Testis (tissue), 3 donors: ENCODE data around the gene ARRDC1. TPM values are rescaled to one million over a fixed set of nuclear protein-coding genes. Genes with fewer than 3 reads are reported as not detected.

Experiments used
- DNase-seq: peaks from one replicate; pipeline ENCODE4 v3.0.0-alpha.2; 2019
- H3K27ac ChIP-seq, 2 donors: fragments of 200-600 bp; sonication (generic); one replicate each; pipeline ENCODE4 v1.5.1; 2019
- H3K27me3 ChIP-seq: fragments of 200-600 bp; sonication (generic); one replicate; pipeline ENCODE4 v1.5.1; 2019
- H3K36me3 ChIP-seq: fragments of 200-600 bp; sonication (generic); one replicate; pipeline ENCODE4 v1.5.1; 2017; ENCODE audit warnings: low read depth; ENCODE audit errors: missing control alignments
- H3K4me1 ChIP-seq: fragments of 200-600 bp; sonication (generic); one replicate; pipeline ENCODE4 v1.5.1; 2019
- H3K4me3 ChIP-seq, 2 donors: fragments of 200-600 bp; sonication (generic); one replicate each; pipeline ENCODE4 v1.5.1; 2017 to 2019
- H3K9me3 ChIP-seq: fragments of 200-600 bp; sonication (generic); one replicate; pipeline ENCODE4 v1.5.1; 2017
- CTCF ChIP-seq, 3 experiments: fragments of 450-650 bp in 2 of 3; fragments of 200-600 bp in 1 of 3; sonication (generic) in 1 of 3; IDR thresholded peaks; one replicate each; pipeline ENCODE4 v1.5.1; 2016 to 2019; ENCODE audit warnings: antibody characterized with exemption in 3 of 3, mild to moderate bottlenecking in 2 of 3, moderate library complexity in 1 of 3
- POLR2A ChIP-seq: fragments of 450-650 bp; IDR thresholded peaks from one replicate; pipeline ENCODE4 v1.6.1; 2017; ENCODE audit warnings: antibody characterized with exemption, mild to moderate bottlenecking, moderate library complexity
- WGBS, 2 donors: methylation state at CpG; one replicate each; pipeline ENCODE4 v1.1.5; 2018; 5-methylcytosine and 5-hydroxymethylcytosine counted together
- intact Hi-C: fragments of 100-400 bp; cut with DNase I; formaldehyde crosslinking; loops from one replicate; pipeline ENCODE4 v1.15.1; 2023; ENCODE audit warnings: low total_unique reads
- polyA plus RNA-seq: library from polyadenylated mRNA; stranded (reverse); fragments of 350-450 nt; fragmentation: Illumina TruSeq; extraction: RNeasy Lipid Tissue Mini Kit (QIAGEN cat#74804); gene quantifications from one replicate; pipeline ENCODE4 v1.2.3, GENCODE V29; 2014; ENCODE audit warnings: low read depth, low replicate concordance; ENCODE audit not compliant: insufficient read depth
- small RNA-seq, 2 donors: library from RNA; depleted of rRNA; stranded (forward); fragments of <200 nt; gene quantifications; one replicate each; pipeline ENCODE3, GENCODE V24; 2016
- total RNA-seq, 2 donors: library from RNA; depleted of rRNA; stranded (reverse); fragments of >200 nt; gene quantifications; one replicate each; pipeline ENCODE4 v1.2.3, GENCODE V29; 2016

Gene ARRDC1
- total and polyA plus RNA-seq, 3 donors from 2014 or later, result 36.8 to 47.6 (median 38.2) TPM

- intact Hi-C loops, result no loop called here
- Histone ChIP-seq H3K27me3 (no peaks in the 10 kb centered on the region), H3K9me3 (no peaks in the 10 kb centered on the region), H3K36me3 (no peaks in the 10 kb centered on the region), H3K4me3 (no peak overlapping the region), H3K27ac (no peak overlapping the region), H3K4me1 (peaks cover 10% of the 10 kb centered on the region)
- WGBS, 2 donors, result 91 to 97% methylated on average over 6 of the region's 6 CpGs
- TF ChIP-seq CTCF (IDR thresholded peaks at IDR 0.05), result no peak
- TF ChIP-seq POLR2A, result no peak
- DNase-seq, result no peak
Observed at GRCh38 chr9:137656416-137656815, 50.9 kb downstream of the ARRDC1 start.

DNA sequence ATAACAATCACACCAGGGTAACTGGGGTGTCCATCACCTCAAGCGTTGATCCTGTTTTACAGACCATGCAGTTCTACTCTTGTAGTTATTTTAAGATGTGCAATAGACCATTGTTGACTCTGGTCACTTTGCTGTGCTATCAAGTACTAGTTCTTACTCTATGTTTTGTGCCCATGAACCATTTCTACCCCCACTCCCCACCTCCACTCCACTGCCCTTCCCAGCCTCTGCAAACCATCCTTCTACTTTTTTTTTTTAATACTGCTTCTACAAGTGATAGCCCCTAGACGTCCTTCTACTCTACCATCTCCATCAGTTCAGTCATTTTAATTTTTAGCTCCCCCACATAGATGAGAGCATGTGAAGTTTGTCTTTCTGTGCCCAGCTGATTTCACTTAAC, 52.1 kb downstream of the ARRDC1 start:
- intact Hi-C loops, result no loop called here
- TF ChIP-seq POLR2A, result no peak
- Histone ChIP-seq H3K27me3 (no peaks in the 10 kb centered on the region), H3K4me3 (no peak overlapping the region), H3K36me3 (no peaks in the 10 kb centered on the region), H3K27ac (no peak overlapping the region), H3K9me3 (no peaks in the 10 kb centered on the region), H3K4me1 (peaks cover 10% of the 10 kb centered on the region)
- 71 to 91% methylated on average over 2 of the region's 2 CpGs for WGBS, 2 donors
- no peak for DNase-seq

- DNase-seq, result no peak
- H3K36me3 ChIP-seq, result no peaks in the 10 kb centered on the region
- H3K4me1 ChIP-seq, result peaks cover 10% of the 10 kb centered on the region
- H3K27ac ChIP-seq, result no peak overlapping the region
- 83 to 91% methylated on average over 2 of the region's 2 CpGs for WGBS, 2 donors
- H3K4me3 ChIP-seq, result no peak overlapping the region
- no peaks in the 10 kb centered on the region for H3K9me3 ChIP-seq
- intact Hi-C loops, result no loop called here
- no peaks in the 10 kb centered on the region for H3K27me3 ChIP-seq
- TF ChIP-seq POLR2A, result no peak
Observed at GRCh38 chr9:137658781-137659180, 53.3 kb downstream of the ARRDC1 start.

DNA sequence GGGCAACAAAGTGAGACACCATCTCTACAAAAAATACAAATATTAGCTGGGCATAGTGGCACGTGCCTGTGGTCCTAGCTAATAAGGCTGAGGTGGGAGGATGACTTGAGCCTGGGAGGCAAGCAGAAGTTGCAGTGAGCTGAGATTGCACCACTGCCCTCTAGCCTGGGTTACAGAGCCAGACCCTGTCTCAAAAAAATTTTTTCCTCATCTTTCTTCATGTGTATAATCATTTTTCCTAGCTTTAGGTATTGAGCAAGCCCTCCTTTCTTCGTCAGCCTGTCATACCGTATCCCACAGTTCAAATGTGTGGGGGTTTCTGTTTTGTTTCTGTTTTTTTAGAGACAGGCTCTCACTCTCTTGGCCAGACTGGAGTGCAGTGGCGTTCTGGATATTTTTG, 54.7 kb downstream of the ARRDC1 start:
- TF ChIP-seq CTCF (IDR thresholded peaks at IDR 0.05), result no peak
- no peak for TF ChIP-seq POLR2A
- H3K36me3 ChIP-seq, result no peaks in the 10 kb centered on the region
- no peak overlapping the region for H3K27ac ChIP-seq
- intact Hi-C loops, result no loop called here
- WGBS, 2 donors, result 34 to 40% methylated on average over 4 of the region's 4 CpGs
- no peaks in the 10 kb centered on the region for H3K9me3 ChIP-seq
- H3K4me3 ChIP-seq, result no peak overlapping the region
- peaks cover 21% of the 10 kb centered on the region for H3K4me1 ChIP-seq
- DNase-seq, result no peak
- H3K27me3 ChIP-seq, result no peaks in the 10 kb centered on the region

DNA sequence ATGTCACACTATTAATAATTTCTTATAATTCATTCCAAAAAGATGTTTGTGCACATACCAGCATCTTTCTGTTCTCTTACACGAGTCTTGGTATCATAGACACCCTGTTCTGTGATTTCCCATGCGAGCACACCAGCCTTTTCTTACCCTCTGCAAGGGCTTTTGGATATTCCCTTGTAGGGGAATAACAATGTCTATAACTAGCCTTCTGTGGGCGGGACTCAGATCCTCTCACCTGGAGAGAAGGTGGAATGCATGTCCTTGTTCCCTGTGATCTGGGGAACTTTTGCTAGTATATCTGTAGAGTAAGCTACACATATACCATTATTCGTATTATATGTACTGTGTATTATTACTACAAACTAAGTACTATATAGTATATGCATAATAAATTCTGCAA, 58.1 kb downstream of the ARRDC1 start:
- no peak for DNase-seq
- Histone ChIP-seq H3K4me3 (no peak overlapping the region), H3K9me3 (no peaks in the 10 kb centered on the region), H3K27ac (no peak overlapping the region), H3K36me3 (no peaks in the 10 kb centered on the region), H3K27me3 (no peaks in the 10 kb centered on the region), H3K4me1 (peaks cover 53% of the 10 kb centered on the region)
- 83 to 85% methylated on average over 4 of the region's 4 CpGs for WGBS, 2 donors
- TF ChIP-seq POLR2A (no peak), CTCF (IDR thresholded peaks at IDR 0.05) (no peak)
- intact Hi-C loops, result no loop called here

- TF ChIP-seq POLR2A (no peak), CTCF (IDR thresholded peaks at IDR 0.05) (no peak)
- Histone ChIP-seq H3K4me1 (peaks cover 61% of the 10 kb centered on the region), H3K27ac (peak overlapping the region; percentile 71 to 73), H3K27me3 (no peaks in the 10 kb centered on the region), H3K4me3 (no peak overlapping the region), H3K9me3 (no peaks in the 10 kb centered on the region), H3K36me3 (no peaks in the 10 kb centered on the region)
- 32 to 36% methylated on average over 7 of the region's 7 CpGs for WGBS, 2 donors
- intact Hi-C loops, result no loop called here
- DNase-seq, result peak; percentile 63
Observed at GRCh38 chr9:137664676-137665075, 59.2 kb downstream of the ARRDC1 start.

Small RNA genes within 50 kb of the gene (small RNA-seq; reads per million reads assigned to genes)
- 0 reads per million in 2 donors for gene RF00017

Other genes starting within 250 kb of the ARRDC1 start
- gene EXD3, start 182.5 kb upstream of the ARRDC1 start, total RNA-seq, result 10 to 100 TPM; 15.5 to 24.5 TPM
- 8.9 TPM for gene EXD3, start 182.5 kb upstream of the ARRDC1 start, polyA plus RNA-seq
- 1 to 10 TPM; 4.6 to 8.0 TPM for gene NOXA1, start 182.3 kb upstream of the ARRDC1 start, total RNA-seq
- 2.5 TPM for gene NOXA1, start 182.3 kb upstream of the ARRDC1 start, polyA plus RNA-seq
- 1 to 10 TPM; 2.0 to 2.2 TPM for gene ENTPD8, start 164.3 kb upstream of the ARRDC1 start, total RNA-seq
- 0.37 TPM for gene ENTPD8, start 164.3 kb upstream of the ARRDC1 start, polyA plus RNA-seq
- gene NSMF, start 146.4 kb upstream of the ARRDC1 start, total RNA-seq, result 100 to 1,000 TPM in 1 of 2 donors, 10 to 100 TPM in 1; 81.7 to 105 TPM
- 42.5 TPM for gene NSMF, start 146.4 kb upstream of the ARRDC1 start, polyA plus RNA-seq
- 10 to 100 TPM; 10.9 to 17.8 TPM for gene PNPLA7, start 55.3 kb upstream of the ARRDC1 start, total RNA-seq
- gene PNPLA7, start 55.3 kb upstream of the ARRDC1 start, polyA plus RNA-seq, result 4.2 TPM
- 10 to 100 TPM; 29.8 to 55.0 TPM for gene MRPL41, start 53.8 kb upstream of the ARRDC1 start, total RNA-seq
- 25.9 TPM for gene MRPL41, start 53.8 kb upstream of the ARRDC1 start, polyA plus RNA-seq
- 10 to 100 TPM; 61.8 to 92.5 TPM for gene DPH7, start 26.8 kb upstream of the ARRDC1 start, total RNA-seq
- gene DPH7, start 26.8 kb upstream of the ARRDC1 start, polyA plus RNA-seq, result 34.7 TPM
- gene ZMYND19, start 15.2 kb upstream of the ARRDC1 start, total RNA-seq, result 10 to 100 TPM; 73.8 to 81.0 TPM
- 72.2 TPM for gene ZMYND19, start 15.2 kb upstream of the ARRDC1 start, polyA plus RNA-seq
- gene EHMT1, start 13.3 kb downstream of the ARRDC1 start, total RNA-seq, result 100 to 1,000 TPM; 193 to 207 TPM
- 116 TPM for gene EHMT1, start 13.3 kb downstream of the ARRDC1 start, polyA plus RNA-seq